Neural progenitor cell (in vitro differentiated cells): ENCODE data around the gene MZB1. TPM values are rescaled to one million over a fixed set of nuclear protein-coding genes. Genes with fewer than 3 reads are reported as not detected.
"Not testable (repeated sequence)": the region's sequence is repeated elsewhere in the genome, so short reads cannot be mapped to it uniquely, and the experiment has no call there.

Experiments
- DNase-seq: peaks from one replicate; pipeline ENCODE4 v3.0.0-alpha.2; 2016; ENCODE audit warnings: low spot score
- H2AFZ ChIP-seq: fragments of 200-600 bp; sonication (generic); replicated peaks from 2 replicates; pipeline ENCODE4 v1.6.1; 2016; ENCODE audit warnings: antibody characterized with exemption
- H3F3A ChIP-seq: fragments of 200-600 bp; sonication (generic); 2 replicates; pipeline ENCODE4 v1.6.1; 2016; ENCODE audit warnings: antibody characterized with exemption, low read depth
- H3K27ac ChIP-seq: fragments of 200-600 bp; sonication (generic); 2 replicates; pipeline ENCODE4 v1.5.1; 2016; ENCODE audit warnings: mild to moderate bottlenecking
- H3K27me3 ChIP-seq: fragments of 200-600 bp; sonication (generic); 2 replicates; pipeline ENCODE4 v1.6.1; 2016; ENCODE audit warnings: mild to moderate bottlenecking, moderate library complexity
- H3K36me3 ChIP-seq: fragments of 200-600 bp; sonication (generic); 2 replicates; pipeline ENCODE4 v1.5.1; 2016
- H3K4me1 ChIP-seq: fragments of 200-600 bp; sonication (generic); 2 replicates; pipeline ENCODE4 v1.6.1; 2016; ENCODE audit warnings: mixed run types
- H3K4me2 ChIP-seq: fragments of 200-600 bp; sonication (generic); 2 replicates; pipeline ENCODE4 v1.6.1; 2016
- H3K4me3 ChIP-seq: fragments of 200-600 bp; sonication (generic); 2 replicates; pipeline ENCODE4 v1.5.1; 2016
- H3K79me2 ChIP-seq: fragments of 200-600 bp; sonication (generic); 2 replicates; pipeline ENCODE4 v1.6.1; 2016; ENCODE audit warnings: low read depth
- H3K9ac ChIP-seq: fragments of 200-600 bp; sonication (generic); 2 replicates; pipeline ENCODE4 v1.6.1; 2016
- H3K9me3 ChIP-seq: fragments of 200-600 bp; sonication (generic); 2 replicates; pipeline ENCODE4 v1.5.1; 2016; ENCODE audit warnings: low read depth
- H4K20me1 ChIP-seq: fragments of 200-600 bp; sonication (generic); 2 replicates; pipeline ENCODE4 v1.6.1; 2016; ENCODE audit warnings: low read depth
- H3K27ac Mint-ChIP-seq: 3 replicates; pipeline ENCODE4 v1.8.0; 2021; ENCODE audit warnings: mixed read lengths
- H3K27me3 Mint-ChIP-seq: 2 replicates; pipeline ENCODE4 v1.8.0; 2022; ENCODE audit warnings: low read depth, mild to moderate bottlenecking, inconsistent platforms, moderate library complexity, mixed read lengths; ENCODE audit not compliant: insufficient read depth
- H3K36me3 Mint-ChIP-seq: 3 replicates; pipeline ENCODE4 v1.8.0; 2021; ENCODE audit warnings: mixed read lengths
- H3K4me1 Mint-ChIP-seq: 3 replicates; pipeline ENCODE4 v1.8.0; 2021; ENCODE audit warnings: mixed read lengths
- H3K4me3 Mint-ChIP-seq: 3 replicates; pipeline ENCODE4 v1.8.0; 2021; ENCODE audit warnings: mild to moderate bottlenecking, moderate library complexity, mixed read lengths
- H3K9me3 Mint-ChIP-seq: 3 replicates; pipeline ENCODE4 v1.8.0; 2020; ENCODE audit warnings: mixed read lengths
- EZH2 ChIP-seq: fragments of 200-600 bp; sonication (generic); IDR thresholded peaks from 2 replicates; pipeline ENCODE4 v1.6.1; 2017; ENCODE audit warnings: antibody characterized with exemption, mild to moderate bottlenecking, moderate library complexity
- EZH2phosphoT487 ChIP-seq: fragments of 200-600 bp; sonication (generic); IDR thresholded peaks from 2 replicates; pipeline ENCODE4 v1.6.1; 2017; ENCODE audit warnings: antibody characterized with exemption
- total RNA-seq: library from RNA; depleted of rRNA; stranded (reverse); fragments of >200 nt; gene quantifications from 2 replicates; pipeline ENCODE4 v1.2.3, GENCODE V29; 2015; ENCODE audit warnings: low replicate concordance
- TF ChIP-seq, protein P1 (sequence below): fragments of 200-600 bp; sonication (generic); IDR thresholded peaks from 2 replicates; pipeline ENCODE4 v1.5.1; 2017; ENCODE audit warnings: antibody characterized with exemption, mild to moderate bottlenecking

The MZB1 gene
- total RNA-seq, 1 donor from 2014 or later, result not detected

DNA sequence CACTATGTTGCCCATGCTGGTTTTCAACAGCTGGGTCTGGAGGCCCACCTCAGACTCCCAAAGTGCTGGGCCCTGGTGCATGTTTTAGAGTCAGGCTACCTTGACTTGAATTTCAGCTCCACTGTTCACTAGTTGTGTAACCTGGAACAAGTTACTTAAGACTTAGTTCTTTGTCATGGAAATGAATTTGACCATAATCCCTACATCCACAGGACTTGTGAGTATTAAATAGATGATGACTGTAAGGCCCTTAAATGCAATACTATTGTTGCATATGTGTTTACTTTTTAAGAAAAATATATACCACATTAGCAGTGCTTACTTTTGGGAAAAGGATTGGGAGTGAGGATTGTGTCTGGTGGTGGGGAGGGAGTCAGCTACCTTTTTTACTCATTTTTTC lies 31.6 kb downstream of the MZB1 start:
- Histone ChIP-seq H3K9ac (no peak overlapping the region), H3F3A (peaks cover 7% of the 10 kb centered on the region), H3K36me3 (peaks cover 9% of the 10 kb centered on the region), H3K4me3 (no peak overlapping the region), H3K4me1 (no peaks in the 10 kb centered on the region), H3K9me3 (no peaks in the 10 kb centered on the region), H3K27me3 (no peaks in the 10 kb centered on the region), H3K4me2 (no peak overlapping the region), H3K27ac (no peak overlapping the region), H2AFZ (no peak overlapping the region), H3K79me2 (peaks cover 100% of the 10 kb centered on the region), H4K20me1 (peaks cover 100% of the 10 kb centered on the region)
- no peak for DNase-seq
- H3K4me3 Mint-ChIP-seq, result no peak overlapping the region
- peaks cover 7% of the 10 kb centered on the region for H3K9me3 Mint-ChIP-seq
- peaks cover 3% of the 10 kb centered on the region for H3K27me3 Mint-ChIP-seq
- no peaks in the 10 kb centered on the region for H3K4me1 Mint-ChIP-seq
- TF ChIP-seq EZH2, result no peak
- no peak for TF ChIP-seq EZH2phosphoT487
- TF ChIP-seq, protein P1, sequence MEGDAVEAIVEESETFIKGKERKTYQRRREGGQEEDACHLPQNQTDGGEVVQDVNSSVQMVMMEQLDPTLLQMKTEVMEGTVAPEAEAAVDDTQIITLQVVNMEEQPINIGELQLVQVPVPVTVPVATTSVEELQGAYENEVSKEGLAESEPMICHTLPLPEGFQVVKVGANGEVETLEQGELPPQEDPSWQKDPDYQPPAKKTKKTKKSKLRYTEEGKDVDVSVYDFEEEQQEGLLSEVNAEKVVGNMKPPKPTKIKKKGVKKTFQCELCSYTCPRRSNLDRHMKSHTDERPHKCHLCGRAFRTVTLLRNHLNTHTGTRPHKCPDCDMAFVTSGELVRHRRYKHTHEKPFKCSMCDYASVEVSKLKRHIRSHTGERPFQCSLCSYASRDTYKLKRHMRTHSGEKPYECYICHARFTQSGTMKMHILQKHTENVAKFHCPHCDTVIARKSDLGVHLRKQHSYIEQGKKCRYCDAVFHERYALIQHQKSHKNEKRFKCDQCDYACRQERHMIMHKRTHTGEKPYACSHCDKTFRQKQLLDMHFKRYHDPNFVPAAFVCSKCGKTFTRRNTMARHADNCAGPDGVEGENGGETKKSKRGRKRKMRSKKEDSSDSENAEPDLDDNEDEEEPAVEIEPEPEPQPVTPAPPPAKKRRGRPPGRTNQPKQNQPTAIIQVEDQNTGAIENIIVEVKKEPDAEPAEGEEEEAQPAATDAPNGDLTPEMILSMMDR, result no peak
- peaks cover 37% of the 10 kb centered on the region for H3K36me3 Mint-ChIP-seq
- no peak overlapping the region for H3K27ac Mint-ChIP-seq

DNA sequence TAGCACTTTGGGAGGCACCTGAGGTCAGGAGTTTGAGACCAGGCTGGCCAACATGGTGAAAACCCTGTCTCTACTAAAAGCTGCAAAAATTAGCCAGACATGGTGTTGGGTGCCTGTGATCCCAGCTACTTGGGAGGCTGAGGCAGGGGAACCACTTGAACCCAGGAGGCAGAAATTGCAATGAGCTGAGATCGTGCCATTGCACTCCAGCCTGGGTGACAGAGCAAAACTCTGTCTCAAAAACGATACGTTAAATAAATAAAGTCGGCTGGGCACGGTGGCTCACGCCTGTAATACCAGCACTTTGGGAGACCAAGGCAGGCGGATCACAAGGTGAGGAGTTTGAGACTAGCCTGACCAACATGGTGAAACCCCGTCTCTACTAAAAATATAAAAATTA lies 33.8 kb downstream of the MZB1 start:
- H3K27me3 Mint-ChIP-seq, H3K9me3 Mint-ChIP-seq, H3K4me3 Mint-ChIP-seq, H3K4me3 ChIP-seq, H3K9ac ChIP-seq, H3K36me3 ChIP-seq, H3K9me3 ChIP-seq, H3F3A ChIP-seq, H3K4me2 ChIP-seq, H3K4me1 Mint-ChIP-seq, H3K27ac Mint-ChIP-seq, H3K4me1 ChIP-seq, H3K27me3 ChIP-seq, H3K27ac ChIP-seq, DNase-seq, H2AFZ ChIP-seq: not testable (repeated sequence)
- Histone ChIP-seq H3K79me2 (peaks cover 100% of the 10 kb centered on the region), H4K20me1 (peaks cover 100% of the 10 kb centered on the region)
- peaks cover 44% of the 10 kb centered on the region for H3K36me3 Mint-ChIP-seq

DNA sequence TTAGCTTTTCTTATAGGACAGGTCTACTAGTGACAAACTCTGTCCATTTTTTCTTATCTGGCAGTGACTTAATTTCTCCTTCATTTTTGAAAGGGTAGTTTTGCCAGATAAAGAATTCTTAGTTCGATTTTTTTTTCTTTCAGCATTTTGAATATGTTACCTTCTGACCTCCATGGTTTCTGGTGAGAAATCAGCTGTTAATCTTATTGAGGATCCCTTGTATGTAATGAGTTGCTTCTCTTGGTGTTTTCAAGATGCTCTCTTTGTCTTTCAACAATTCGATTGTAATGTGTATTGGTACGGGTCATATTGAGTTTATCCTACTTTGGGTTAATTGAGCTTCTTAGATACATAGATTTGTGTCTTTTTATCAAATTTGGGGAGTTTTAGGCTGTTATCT lies 35.5 kb downstream of the MZB1 start:
- H3K4me1 Mint-ChIP-seq, result no peaks in the 10 kb centered on the region
- no peak overlapping the region for H3K4me3 Mint-ChIP-seq
- TF ChIP-seq EZH2phosphoT487, result no peak
- H3K9me3 Mint-ChIP-seq, result peaks cover 7% of the 10 kb centered on the region
- Histone ChIP-seq H3K4me3 (no peak overlapping the region), H3K36me3 (peaks cover 9% of the 10 kb centered on the region), H3F3A (peaks cover 12% of the 10 kb centered on the region), H3K79me2 (peaks cover 100% of the 10 kb centered on the region), H3K27me3 (no peaks in the 10 kb centered on the region), H3K9ac (no peak overlapping the region), H3K4me1 (no peaks in the 10 kb centered on the region), H2AFZ (no peak overlapping the region), H3K4me2 (no peak overlapping the region), H3K27ac (no peak overlapping the region), H3K9me3 (no peaks in the 10 kb centered on the region), H4K20me1 (peaks cover 100% of the 10 kb centered on the region)
- no peak overlapping the region for H3K27ac Mint-ChIP-seq
- H3K27me3 Mint-ChIP-seq, result no peaks in the 10 kb centered on the region
- peaks cover 44% of the 10 kb centered on the region for H3K36me3 Mint-ChIP-seq
- DNase-seq, result no peak

DNA sequence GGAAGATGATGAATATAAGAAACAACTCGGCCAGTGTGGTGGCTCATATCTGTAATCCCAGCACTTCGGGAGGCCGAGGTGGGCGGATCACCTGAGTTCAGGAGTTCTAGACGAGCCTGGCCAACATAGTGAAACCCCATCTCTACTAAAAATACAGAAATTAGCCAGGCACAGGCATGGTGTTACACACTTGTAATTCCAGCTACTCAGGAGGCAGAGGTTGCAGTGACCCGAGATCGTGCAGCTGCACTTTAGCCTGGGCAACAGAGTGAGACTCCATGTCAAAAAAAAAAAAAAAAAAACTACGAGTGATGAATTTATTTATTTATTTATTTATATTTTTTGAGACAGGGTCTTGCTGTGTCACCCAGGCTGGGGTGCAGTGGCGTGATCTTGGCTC lies 41.9 kb downstream of the MZB1 start:
- H3K4me2 ChIP-seq, H2AFZ ChIP-seq, H3K4me3 Mint-ChIP-seq, DNase-seq, H3K9ac ChIP-seq, H3K27me3 Mint-ChIP-seq, H3K36me3 ChIP-seq, H3K9me3 ChIP-seq, H3K9me3 Mint-ChIP-seq, H3K27ac Mint-ChIP-seq, H3K4me3 ChIP-seq, H3K27ac ChIP-seq, H3K27me3 ChIP-seq: not testable (repeated sequence)
- peaks cover 13% of the 10 kb centered on the region for H3K4me1 Mint-ChIP-seq
- peaks cover 39% of the 10 kb centered on the region for H3K36me3 Mint-ChIP-seq
- H3K79me2 ChIP-seq, result peaks cover 100% of the 10 kb centered on the region
- peaks cover 11% of the 10 kb centered on the region for H3F3A ChIP-seq
- peaks cover 12% of the 10 kb centered on the region for H3K4me1 ChIP-seq
- H4K20me1 ChIP-seq, result peaks cover 100% of the 10 kb centered on the region

DNA sequence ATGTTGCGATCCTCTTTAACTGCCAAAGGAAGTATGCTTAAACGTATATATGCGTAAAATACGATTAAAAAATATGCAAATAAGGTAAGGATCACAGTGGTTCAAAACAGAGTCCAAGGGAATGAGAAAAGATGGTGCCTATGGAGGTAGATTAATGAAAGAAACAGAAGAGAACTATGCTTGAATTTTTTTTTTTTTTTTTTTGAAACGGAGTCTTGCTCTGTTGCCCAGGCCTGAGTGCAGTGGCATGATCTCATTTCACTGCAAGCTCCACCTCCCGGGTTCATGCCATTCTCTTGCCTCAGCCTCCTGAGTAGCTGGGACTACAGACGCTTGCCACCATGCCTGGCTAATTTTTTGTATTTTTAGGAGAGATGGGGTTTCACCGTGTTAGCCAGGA lies 44.3 kb downstream of the MZB1 start:
- Histone ChIP-seq H3K4me1 (peaks cover 12% of the 10 kb centered on the region), H3F3A (peaks cover 20% of the 10 kb centered on the region), H4K20me1 (peaks cover 82% of the 10 kb centered on the region), H3K79me2 (peaks cover 87% of the 10 kb centered on the region)
- H3K4me1 Mint-ChIP-seq, result peaks cover 26% of the 10 kb centered on the region
- H3K4me3 Mint-ChIP-seq, H3K27ac ChIP-seq, H3K9me3 Mint-ChIP-seq, H3K27me3 Mint-ChIP-seq, H3K36me3 ChIP-seq, H3K27me3 ChIP-seq, H3K4me2 ChIP-seq, H3K4me3 ChIP-seq, H3K27ac Mint-ChIP-seq, H2AFZ ChIP-seq, H3K9me3 ChIP-seq, DNase-seq, H3K9ac ChIP-seq: not testable (repeated sequence)
- H3K36me3 Mint-ChIP-seq, result peaks cover 29% of the 10 kb centered on the region
